Measurements from ENCODE around the gene DLG2.

The DLG2 gene

GRCh38 chr11:85575388-85575787, 51.8 kb downstream of the DLG2 start:
- FAIRE-seq: no peak
- DNase-seq (ENCODE audit: extremely low spot score, insufficient read length, low read depth): no peak

GRCh38 chr11:85572056-85572455, 55.1 kb downstream of the DLG2 start:
- no peak for FAIRE-seq
- DNase-seq (ENCODE audit: extremely low spot score, insufficient read length, low read depth): no peak

- no peak for FAIRE-seq
- DNase-seq (ENCODE audit: extremely low spot score, insufficient read length, low read depth): no peak
Observed at GRCh38 chr11:85569525-85569924, 57.6 kb downstream of the DLG2 start.

GRCh38 chr11:85558411-85558810, 68.7 kb downstream of the DLG2 start:
- DNase-seq (ENCODE audit: extremely low spot score, insufficient read length, low read depth): no peak
- no peak for FAIRE-seq

- DNase-seq (ENCODE audit: extremely low spot score, insufficient read length, low read depth) (no peak), FAIRE-seq (no peak)
Observed at GRCh38 chr11:85551881-85552280, 75.3 kb downstream of the DLG2 start.

GRCh38 chr11:85541683-85542082, 85.5 kb downstream of the DLG2 start:
- FAIRE-seq: no peak

GRCh38 chr11:85540635-85541205, 86.4 kb downstream of the DLG2 start:
- no peak for DNase-seq (ENCODE audit: extremely low spot score, insufficient read length, low read depth)
- no peak for FAIRE-seq

More at GRCh38 chr11:85541683-85542082, 85.5 kb downstream of the DLG2 start:
- no peak for DNase-seq (ENCODE audit: extremely low spot score, insufficient read length, low read depth)

GRCh38 chr11:85540181-85540580, 87.0 kb downstream of the DLG2 start:
- no peak for DNase-seq (ENCODE audit: extremely low spot score, insufficient read length, low read depth)
- FAIRE-seq: no peak

GRCh38 chr11:85539740-85540139, 87.4 kb downstream of the DLG2 start:
- DNase-seq (ENCODE audit: extremely low spot score, insufficient read length, low read depth) (no peak), FAIRE-seq (no peak)

GRCh38 chr11:85539029-85539689, 88.0 kb downstream of the DLG2 start:
- DNase-seq (ENCODE audit: extremely low spot score, insufficient read length, low read depth): no peak
- FAIRE-seq: no peak

GRCh38 chr11:85536438-85536837, 90.7 kb downstream of the DLG2 start:
- no peak for DNase-seq (ENCODE audit: extremely low spot score, insufficient read length, low read depth)

GRCh38 chr11:85534806-85535205, 92.3 kb downstream of the DLG2 start:
- no peak for FAIRE-seq
- DNase-seq (ENCODE audit: extremely low spot score, insufficient read length, low read depth): no peak

More at GRCh38 chr11:85536438-85536837, 90.7 kb downstream of the DLG2 start:
- no peak for FAIRE-seq

- DNase-seq (ENCODE audit: extremely low spot score, insufficient read length, low read depth): no peak
- FAIRE-seq: no peak
Observed at GRCh38 chr11:85531191-85531897, 95.8 kb downstream of the DLG2 start.

- no peak for FAIRE-seq
- DNase-seq (ENCODE audit: extremely low spot score, insufficient read length, low read depth): no peak
Observed at GRCh38 chr11:85530634-85531033, 96.5 kb downstream of the DLG2 start.

- no peak for DNase-seq (ENCODE audit: extremely low spot score, insufficient read length, low read depth)
- FAIRE-seq: no peak
Observed at GRCh38 chr11:85526564-85526963, 100.6 kb downstream of the DLG2 start.

GRCh38 chr11:85525686-85526085, 101.5 kb downstream of the DLG2 start:
- no peak for FAIRE-seq
- no peak for DNase-seq (ENCODE audit: extremely low spot score, insufficient read length, low read depth)

GRCh38 chr11:85517272-85517671, 109.9 kb downstream of the DLG2 start:
- FAIRE-seq (no peak), DNase-seq (ENCODE audit: extremely low spot score, insufficient read length, low read depth) (no peak)

- DNase-seq (ENCODE audit: extremely low spot score, insufficient read length, low read depth): no peak
- no peak for FAIRE-seq
Observed at GRCh38 chr11:85495918-85496317, 131.2 kb downstream of the DLG2 start.

- FAIRE-seq: no peak
- DNase-seq (ENCODE audit: extremely low spot score, insufficient read length, low read depth): no peak
Observed at GRCh38 chr11:85494396-85494795, 132.7 kb downstream of the DLG2 start.

GRCh38 chr11:85485902-85486301, 141.2 kb downstream of the DLG2 start:
- no peak for FAIRE-seq
- no peak for DNase-seq (ENCODE audit: extremely low spot score, insufficient read length, low read depth)

GRCh38 chr11:85483861-85484260, 143.3 kb downstream of the DLG2 start:
- no peak for DNase-seq (ENCODE audit: extremely low spot score, insufficient read length, low read depth)
- FAIRE-seq: no peak

Data from GM18507 (cell line).